ENCODE data around the gene UBR2.

- TF ChIP-seq CTCF (conservative IDR thresholded peaks at IDR 0.05 in 1 of 2, IDR thresholded peaks at IDR 0.05 in 1 of 2; ENCODE audit: low read depth in 1 of 2, low read length in 2 of 2) (no peak), EZH2 (IDR thresholded peaks at IDR 0.05; ENCODE audit: low read length, missing control alignments) (no peak)
Observed at GRCh38 chr6:42562788-42563405, 932 bp upstream of the UBR2 start.

Measured in fibroblast of lung (primary cell).